A549 (cell line): ENCODE results near the gene TF. TPM values are rescaled to one million over a fixed set of nuclear protein-coding genes. Genes with fewer than 3 reads are reported as not detected.

Experiments used
- ATAC-seq, 2 experiments: fragments of 200-7000 bp in 1 of 2; fragments of >200 bp in 1 of 2; cut with Nextera tagmentation in 1 of 2; cut with Tn5 transposase in 1 of 2; 3 replicates each; pipeline versions ENCODE4 v1.8.0 to v1.9.1; 2018 to 2020; ENCODE audit warnings: mild to moderate bottlenecking in 1 of 2, moderate library complexity in 1 of 2
- CTCF ChIA-PET: fragments of 300-600 bp; sonication (Branson Sonifier 250); formaldehyde crosslinking; extraction: SDS; loops from one replicate; lab custom pipeline; 2021; ENCODE audit warnings: antibody characterized with exemption, inconsistent platforms; lab: Yijun Ruan, JAX
- POLR2A ChIA-PET: fragments of 350-600 bp; formaldehyde crosslinking; extraction: SDS; loops from one replicate; lab custom pipeline; 2021; ENCODE audit warnings: antibody characterized with exemption, inconsistent platforms; lab: Yijun Ruan, JAX
- DNase-seq, 2 experiments: peaks; one replicate each; pipeline versions ENCODE4 v3.0.0 to v3.0.0-alpha.2; 2011 to 2016; ENCODE audit warnings: low read depth in 1 of 2, low spot score in 1 of 2
- FAIRE-seq: peaks from 2 replicates; lab custom pipeline; 2011; peaks lifted over from hg19 to GRCh38; lab: Jason Lieb, UNC
- H3K27ac ChIP-seq, 2 experiments: fragments of >200 bp; sonication (Bioruptor Twin); formaldehyde crosslinking; 3 replicates each; pipeline ENCODE4 v1.5.1; 2016 to 2017
- H3K4me1 ChIP-seq: fragments of >200 bp; sonication (Bioruptor Twin); formaldehyde crosslinking; 3 replicates; pipeline ENCODE4 v1.6.1; 2016
- H3K4me2 ChIP-seq: fragments of >200 bp; sonication (Bioruptor Twin); formaldehyde crosslinking; 3 replicates; pipeline ENCODE4 v1.6.1; 2016
- H3K4me3 ChIP-seq: fragments of >200 bp; sonication (Bioruptor Twin); formaldehyde crosslinking; 3 replicates; pipeline ENCODE4 v1.5.1; 2016
- H3K9me3 ChIP-seq: fragments of >200 bp; sonication (Bioruptor Twin); formaldehyde crosslinking; 3 replicates; pipeline ENCODE4 v1.6.1; 2016
- BHLHE40 ChIP-seq: IDR thresholded peaks from 2 replicates; pipeline ENCODE4 v1.6.1; 2012; ENCODE audit warnings: low read depth, low read length, inconsistent platforms
- CBX8 ChIP-seq: fragments of 200-600 bp; sonication (generic); IDR thresholded peaks from 2 replicates; pipeline ENCODE4 v1.6.1; 2016
- CHD2 ChIP-seq: fragments of 150-350 bp; IDR thresholded peaks from 2 replicates; pipeline ENCODE4 v1.6.1; 2014; ENCODE audit warnings: low read length; ENCODE audit not compliant: partially characterized antibody
- EP300 ChIP-seq, 2 experiments: fragments of >200 bp; sonication (Bioruptor Twin); formaldehyde crosslinking; IDR thresholded peaks; 2 replicates in 1 of 2; 3 replicates in 1 of 2; pipeline ENCODE4 v1.6.1; 2016 to 2017
- ESRRA ChIP-seq: fragments of 150-350 bp; IDR thresholded peaks from 2 replicates; pipeline ENCODE4 v1.6.1; 2014; ENCODE audit warnings: mild to moderate bottlenecking, low read length, borderline replicate concordance
- FOXS1 ChIP-seq: fragments of 250-450 bp; sonication (Bioruptor Pico); IDR thresholded peaks from 2 replicates; pipeline ENCODE4 v1.5.0; 2020; ENCODE audit warnings: mild to moderate bottlenecking, moderate library complexity
- HDAC2 ChIP-seq: fragments of 200-600 bp; sonication (generic); IDR thresholded peaks from 2 replicates; pipeline ENCODE4 v1.6.1; 2016
- HOXA7 ChIP-seq: fragments of 250-450 bp; sonication (Bioruptor Pico); IDR thresholded peaks from 2 replicates; pipeline ENCODE4 v1.5.0; 2020; ENCODE audit warnings: mild to moderate bottlenecking, moderate library complexity
- HOXB13 ChIP-seq: fragments of 250-450 bp; sonication (Bioruptor Pico); IDR thresholded peaks from 2 replicates; pipeline ENCODE4 v1.5.0; 2020; ENCODE audit warnings: low read depth, mild to moderate bottlenecking, moderate library complexity
- HOXB5 ChIP-seq: fragments of 250-450 bp; sonication (Bioruptor Pico); IDR thresholded peaks from 2 replicates; pipeline ENCODE4 v1.5.0; 2020; ENCODE audit warnings: mild to moderate bottlenecking, moderate library complexity
- JUNB ChIP-seq: fragments of >200 bp; sonication (Bioruptor Twin); formaldehyde crosslinking; IDR thresholded peaks from 2 replicates; pipeline ENCODE4 v1.6.1; 2016
- KDM1A ChIP-seq: fragments of 200-600 bp; sonication (generic); IDR thresholded peaks from 2 replicates; pipeline ENCODE4 v1.6.1; 2016; ENCODE audit warnings: low read depth, mild to moderate bottlenecking
- KDM5A ChIP-seq: fragments of 200-600 bp; sonication (generic); IDR thresholded peaks from 2 replicates; pipeline ENCODE4 v1.6.1; 2016; ENCODE audit warnings: antibody characterized with exemption, mild to moderate bottlenecking
- MAFK ChIP-seq: fragments of 450-650 bp; IDR thresholded peaks from 2 replicates; pipeline ENCODE4 v1.6.1; 2014; ENCODE audit not compliant: partially characterized antibody
- MAZ ChIP-seq: fragments of 150-350 bp; IDR thresholded peaks from 2 replicates; pipeline ENCODE4 v1.6.1; 2014; ENCODE audit warnings: antibody characterized with exemption, low read depth, low read length, borderline replicate concordance
- NPAS2 ChIP-seq: fragments of 250-450 bp; sonication (Bioruptor Pico); IDR thresholded peaks from 2 replicates; pipeline ENCODE4 v1.8.0; 2022; ENCODE audit warnings: mild to moderate bottlenecking, moderate library complexity, borderline replicate concordance
- PHF8 ChIP-seq: fragments of 200-600 bp; sonication (generic); IDR thresholded peaks from 2 replicates; pipeline ENCODE4 v1.6.1; 2016; ENCODE audit warnings: low read depth, mild to moderate bottlenecking, antibody characterized with exemption, moderate library complexity, borderline replicate concordance
- RAD21 ChIP-seq, 2 experiments: fragments of >200 bp in 1 of 2; sonication (Bioruptor Twin) in 1 of 2; formaldehyde crosslinking in 1 of 2; IDR thresholded peaks in 1 of 2; conservative IDR thresholded peaks in 1 of 2; 2 replicates in 1 of 2; 3 replicates in 1 of 2; pipeline ENCODE4 v1.6.1; 2012 to 2018; ENCODE audit warnings: inconsistent platforms in 1 of 2
- RARB ChIP-seq: fragments of 250-450 bp; sonication (Bioruptor Pico); IDR thresholded peaks from 2 replicates; pipeline ENCODE4 v1.8.0; 2021; ENCODE audit warnings: mild to moderate bottlenecking, moderate library complexity
- RCOR1 ChIP-seq: fragments of 150-350 bp; IDR thresholded peaks from 2 replicates; pipeline ENCODE4 v1.6.1; 2014; ENCODE audit warnings: antibody characterized with exemption, low read length, low read depth
- REST ChIP-seq: fragments of 200-600 bp; sonication (generic); IDR thresholded peaks from 2 replicates; pipeline ENCODE4 v1.6.1; 2016; ENCODE audit warnings: antibody characterized with exemption, mild to moderate bottlenecking, moderate library complexity
- SREBF2 ChIP-seq: fragments of 450-650 bp; IDR thresholded peaks from 2 replicates; pipeline ENCODE4 v1.6.1; 2014; ENCODE audit warnings: mild to moderate bottlenecking, moderate library complexity
- ZC3H11A ChIP-seq: fragments of 450-650 bp; IDR thresholded peaks from 2 replicates; pipeline ENCODE4 v1.6.1; 2014; ENCODE audit warnings: antibody characterized with exemption, mild to moderate bottlenecking
- ZFP36 ChIP-seq: fragments of 450-650 bp; IDR thresholded peaks from 2 replicates; pipeline ENCODE4 v1.6.1; 2014; ENCODE audit warnings: borderline replicate concordance; ENCODE audit not compliant: partially characterized antibody
- ZSCAN20 ChIP-seq: fragments of 250-450 bp; sonication (Bioruptor Pico); IDR thresholded peaks from 2 replicates; pipeline ENCODE4 v1.8.0; 2022; ENCODE audit warnings: mild to moderate bottlenecking, moderate library complexity
- WGBS: methylation state at CpG from one replicate; pipeline ENCODE4 v1.1.6; 2017; ENCODE audit errors: missing lambda C conversion rate; 5-methylcytosine and 5-hydroxymethylcytosine counted together
- polyA plus RNA-seq, 4 experiments: library from polyadenylated mRNA; depleted of rRNA in 3 of 4; stranded (reverse); fragments of >200 nt; fragmentation: RNase III in 1 of 4; extraction: RNeasy Plus Mini Kit Qiagen cat#74134 plus additional on column Dnase treatment in 1 of 4; gene quantifications; 2 replicates in 3 of 4; 3 replicates in 1 of 4; pipeline ENCODE4 v1.2.3, GENCODE V29; 2011 to 2017
- TF ChIP-seq, protein P1 (sequence below): fragments of 450-650 bp; IDR thresholded peaks from 2 replicates; pipeline ENCODE4 v1.6.1; 2014; ENCODE audit warnings: antibody characterized with exemption
- TF ChIP-seq, protein P2 (sequence below): fragments of >200 bp; sonication (Bioruptor Twin); formaldehyde crosslinking; IDR thresholded peaks from 3 replicates; pipeline ENCODE4 v1.6.1; 2016
- TF ChIP-seq, protein P3 (sequence below): fragments of 150-350 bp; IDR thresholded peaks from 2 replicates; pipeline ENCODE4 v1.6.1; 2014; ENCODE audit warnings: low read depth, mild to moderate bottlenecking, low read length
- TF ChIP-seq, protein P4 (sequence below): fragments of 250-450 bp; sonication (Bioruptor Pico); IDR thresholded peaks from 2 replicates; pipeline ENCODE4 v1.5.0; 2021; ENCODE audit warnings: mild to moderate bottlenecking, moderate library complexity, borderline replicate concordance

Gene TF
- polyA plus RNA-seq, 2 of the 4 experiments (the other 2 are of a cell fraction): 0.53 to 10.5 TPM

DNA sequence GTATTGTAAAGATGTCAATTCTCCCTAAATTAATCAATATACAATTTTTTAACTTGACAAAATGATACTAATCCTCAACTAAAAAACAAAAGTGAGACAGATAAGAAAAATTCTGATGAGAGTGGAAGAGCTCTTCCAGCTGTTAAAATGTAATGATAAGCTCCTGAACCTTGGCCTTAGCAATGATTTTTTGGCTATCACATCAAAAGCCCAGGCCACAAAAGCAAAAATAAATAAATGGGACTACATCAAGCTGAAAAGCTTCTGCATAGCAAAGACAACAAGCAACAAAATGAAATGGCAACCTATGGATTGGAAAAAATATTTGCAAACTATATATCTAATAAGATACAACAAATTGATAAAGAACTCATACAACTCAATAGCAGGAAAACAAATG, 35.4 kb downstream of the TF start:
- DNase-seq (no peak), FAIRE-seq (no peak), ATAC-seq (no peak)
- CTCF ChIA-PET: no interaction called here
- H3K4me1 ChIP-seq: no peaks in the 10 kb centered on the region
- POLR2A ChIA-PET: no interaction called here
- H3K27ac ChIP-seq: no peak overlapping the region
- H3K9me3 ChIP-seq: no peaks in the 10 kb centered on the region
- TF ChIP-seq MAFK: no peak
- no peak for TF ChIP-seq FOXS1 (CRISPR knock-in tag)
- TF ChIP-seq KDM1A: no peak
- no peak for TF ChIP-seq HOXB5
- TF ChIP-seq, protein P1, sequence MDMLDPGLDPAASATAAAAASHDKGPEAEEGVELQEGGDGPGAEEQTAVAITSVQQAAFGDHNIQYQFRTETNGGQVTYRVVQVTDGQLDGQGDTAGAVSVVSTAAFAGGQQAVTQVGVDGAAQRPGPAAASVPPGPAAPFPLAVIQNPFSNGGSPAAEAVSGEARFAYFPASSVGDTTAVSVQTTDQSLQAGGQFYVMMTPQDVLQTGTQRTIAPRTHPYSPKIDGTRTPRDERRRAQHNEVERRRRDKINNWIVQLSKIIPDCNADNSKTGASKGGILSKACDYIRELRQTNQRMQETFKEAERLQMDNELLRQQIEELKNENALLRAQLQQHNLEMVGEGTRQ: no peak
- no peak for TF ChIP-seq BHLHE40
- TF ChIP-seq, protein P2, sequence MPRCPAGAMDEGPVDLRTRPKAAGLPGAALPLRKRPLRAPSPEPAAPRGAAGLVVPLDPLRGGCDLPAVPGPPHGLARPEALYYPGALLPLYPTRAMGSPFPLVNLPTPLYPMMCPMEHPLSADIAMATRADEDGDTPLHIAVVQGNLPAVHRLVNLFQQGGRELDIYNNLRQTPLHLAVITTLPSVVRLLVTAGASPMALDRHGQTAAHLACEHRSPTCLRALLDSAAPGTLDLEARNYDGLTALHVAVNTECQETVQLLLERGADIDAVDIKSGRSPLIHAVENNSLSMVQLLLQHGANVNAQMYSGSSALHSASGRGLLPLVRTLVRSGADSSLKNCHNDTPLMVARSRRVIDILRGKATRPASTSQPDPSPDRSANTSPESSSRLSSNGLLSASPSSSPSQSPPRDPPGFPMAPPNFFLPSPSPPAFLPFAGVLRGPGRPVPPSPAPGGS: no peak
- TF ChIP-seq, protein P3, sequence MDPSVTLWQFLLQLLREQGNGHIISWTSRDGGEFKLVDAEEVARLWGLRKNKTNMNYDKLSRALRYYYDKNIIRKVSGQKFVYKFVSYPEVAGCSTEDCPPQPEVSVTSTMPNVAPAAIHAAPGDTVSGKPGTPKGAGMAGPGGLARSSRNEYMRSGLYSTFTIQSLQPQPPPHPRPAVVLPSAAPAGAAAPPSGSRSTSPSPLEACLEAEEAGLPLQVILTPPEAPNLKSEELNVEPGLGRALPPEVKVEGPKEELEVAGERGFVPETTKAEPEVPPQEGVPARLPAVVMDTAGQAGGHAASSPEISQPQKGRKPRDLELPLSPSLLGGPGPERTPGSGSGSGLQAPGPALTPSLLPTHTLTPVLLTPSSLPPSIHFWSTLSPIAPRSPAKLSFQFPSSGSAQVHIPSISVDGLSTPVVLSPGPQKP: no peak
- no peak for TF ChIP-seq CBX8
- no peak overlapping the region for H3K4me3 ChIP-seq
- no peak overlapping the region for H3K4me2 ChIP-seq

GRCh38 chr3:133782454-133782853, 36.3 kb downstream of the TF start:
- WGBS: 43% methylated on average over 2 of the region's 2 CpGs

GRCh38 chr3:133783762-133784161, 37.6 kb downstream of the TF start:
- no peak overlapping the region for H3K27ac ChIP-seq
- ChIA-PET CTCF (no interaction called here), POLR2A (no interaction called here)
- H3K4me3 ChIP-seq: no peak overlapping the region
- DNase-seq: no peak
- 88% methylated on average over 29 of the region's 32 CpGs for WGBS
- H3K4me1 ChIP-seq: no peaks in the 10 kb centered on the region
- H3K9me3 ChIP-seq: no peaks in the 10 kb centered on the region
- no peak for ATAC-seq
- no peak overlapping the region for H3K4me2 ChIP-seq
- FAIRE-seq: no peak
- TF ChIP-seq, protein P4, sequence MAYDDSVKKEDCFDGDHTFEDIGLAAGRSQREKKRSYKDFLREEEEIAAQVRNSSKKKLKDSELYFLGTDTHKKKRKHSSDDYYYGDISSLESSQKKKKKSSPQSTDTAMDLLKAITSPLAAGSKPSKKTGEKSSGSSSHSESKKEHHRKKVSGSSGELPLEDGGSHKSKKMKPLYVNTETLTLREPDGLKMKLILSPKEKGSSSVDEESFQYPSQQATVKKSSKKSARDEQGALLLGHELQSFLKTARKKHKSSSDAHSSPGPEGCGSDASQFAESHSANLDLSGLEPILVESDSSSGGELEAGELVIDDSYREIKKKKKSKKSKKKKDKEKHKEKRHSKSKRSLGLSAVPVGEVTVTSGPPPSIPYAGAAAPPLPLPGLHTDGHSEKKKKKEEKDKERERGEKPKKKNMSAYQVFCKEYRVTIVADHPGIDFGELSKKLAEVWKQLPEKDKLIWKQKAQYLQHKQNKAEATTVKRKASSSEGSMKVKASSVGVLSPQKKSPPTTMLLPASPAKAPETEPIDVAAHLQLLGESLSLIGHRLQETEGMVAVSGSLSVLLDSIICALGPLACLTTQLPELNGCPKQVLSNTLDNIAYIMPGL (CRISPR knock-in tag): no peak
- TF ChIP-seq SREBF2: no peak
- TF ChIP-seq, protein P1: no peak
- no peak for TF ChIP-seq RCOR1
- TF ChIP-seq KDM5A: no peak
- no peak for TF ChIP-seq HOXB13 (CRISPR knock-in tag)
- TF ChIP-seq REST: no peak
- no peak for TF ChIP-seq JUNB
- no peak for TF ChIP-seq HOXA7
- TF ChIP-seq RARB (CRISPR knock-in tag): no peak
- no peak for TF ChIP-seq NPAS2 (CRISPR knock-in tag)
- no peak for TF ChIP-seq ZSCAN20 (CRISPR knock-in tag)
- TF ChIP-seq MAZ: no peak
- no peak for TF ChIP-seq RAD21 (conservative IDR thresholded peaks at IDR 0.05 in 1 of 2, IDR thresholded peaks at IDR 0.05 in 1 of 2)
- TF ChIP-seq HDAC2: no peak
- TF ChIP-seq ESRRA: no peak

More at GRCh38 chr3:133782454-133782853, 36.3 kb downstream of the TF start:
- FAIRE-seq (no peak), ATAC-seq (no peak), DNase-seq (no peak)
- Histone ChIP-seq H3K4me3 (no peak overlapping the region), H3K4me2 (no peak overlapping the region), H3K9me3 (no peaks in the 10 kb centered on the region), H3K27ac (no peak overlapping the region), H3K4me1 (no peaks in the 10 kb centered on the region)
- CTCF ChIA-PET: no interaction called here
- POLR2A ChIA-PET: no interaction called here
- no peak for TF ChIP-seq PHF8
- TF ChIP-seq KDM1A: no peak
- no peak for TF ChIP-seq ZC3H11A
- no peak for TF ChIP-seq EP300 (IDR thresholded peaks at IDR 0.05)
- no peak for TF ChIP-seq NPAS2 (CRISPR knock-in tag)
- TF ChIP-seq ZFP36: no peak
- no peak for TF ChIP-seq MAFK
- no peak for TF ChIP-seq RAD21 (conservative IDR thresholded peaks at IDR 0.05 in 1 of 2, IDR thresholded peaks at IDR 0.05 in 1 of 2)
- TF ChIP-seq CHD2: no peak
